K562 (cell line): ENCODE measurements around the gene VWA1. TPM values are rescaled to one million over a fixed set of nuclear protein-coding genes. Genes with fewer than 3 reads are reported as not detected.

Experiments used
- HDAC2 ChIP-seq: fragments of 450-650 bp; IDR thresholded peaks from 2 replicates; pipeline ENCODE4 v1.6.1; 2016; ENCODE audit warnings: mild to moderate bottlenecking
- MAFG ChIP-seq: fragments of 450-650 bp; conservative IDR thresholded peaks from 2 replicates; pipeline ENCODE4 v1.6.1; 2016; ENCODE audit warnings: missing genetic modification characterization, missing compliant biosample characterization
- PHTF2 ChIP-seq: fragments of 250-450 bp; sonication (Bioruptor Pico); IDR thresholded peaks from 2 replicates; pipeline ENCODE4 v1.5.0; 2021; ENCODE audit warnings: mild to moderate bottlenecking
- POLR2G ChIP-seq: fragments of 200-400 bp; formaldehyde crosslinking; IDR thresholded peaks from 2 replicates; pipeline ENCODE4 v1.6.1; 2017; ENCODE audit warnings: low read depth, mild to moderate bottlenecking, antibody characterized with exemption, low read length, moderate library complexity
- PURB ChIP-seq: sonication (generic); formaldehyde crosslinking; IDR thresholded peaks from 2 replicates; pipeline ENCODE4 v1.9.0; 2021; ENCODE audit warnings: low read depth, mild to moderate bottlenecking, missing genetic modification reagents
- SIX5 ChIP-seq, 2 experiments: IDR thresholded peaks; 2 replicates each; pipeline ENCODE4 v1.6.1; 2011; ENCODE audit warnings: low read length in 2 of 2, borderline replicate concordance in 1 of 2, low read depth in 1 of 2, mild to moderate bottlenecking in 1 of 2, moderate library complexity in 1 of 2; ENCODE audit not compliant: insufficient read depth in 1 of 2
- SNRNP70 ChIP-seq: fragments of 200-400 bp; formaldehyde crosslinking; optimal IDR thresholded peaks from 2 replicates; pipeline ENCODE3; 2017; ENCODE audit warnings: low read depth, low read length
- ZNF143 ChIP-seq: sonication (generic); formaldehyde crosslinking; IDR thresholded peaks from 2 replicates; pipeline ENCODE4 v1.9.0; 2022; ENCODE audit warnings: mild to moderate bottlenecking, missing genetic modification reagents
- ZNF253 ChIP-seq: fragments of 250-450 bp; sonication (Bioruptor Pico); conservative IDR thresholded peaks from 2 replicates; pipeline ENCODE4 v1.6.1; 2021; ENCODE audit warnings: mild to moderate bottlenecking
- ZNF347 ChIP-seq: fragments of 450-650 bp; formaldehyde crosslinking; IDR thresholded peaks from 2 replicates; pipeline ENCODE4 v1.4.0; 2020; ENCODE audit warnings: low read depth, mild to moderate bottlenecking, moderate library complexity
- ZNF76 ChIP-seq: fragments of 250-450 bp; sonication (Bioruptor Pico); IDR thresholded peaks from 2 replicates; pipeline ENCODE4 v1.4.0; 2020; ENCODE audit warnings: mild to moderate bottlenecking, moderate library complexity, borderline replicate concordance
- polyA plus RNA-seq, 8 experiments: library from polyadenylated mRNA; depleted of rRNA in 4 of 8; stranded (reverse) in 5 of 8; unstranded in 3 of 8; fragments of >200 nt; fragmentation: Nextera tagmentation in 2 of 8; fragmentation: Illumina TruSeq in 1 of 8; extraction: Ambion mirVana in 2 of 8; extraction: Trizol in 1 of 8; gene quantifications; 2 replicates each; pipeline versions ENCODE4 v1.2.1 to v1.2.3, GENCODE V29; 2011 to 2014; ENCODE audit warnings: inconsistent platforms in 1 of 8, missing spikeins in 1 of 8
- total RNA-seq, 7 experiments: library from RNA; depleted of rRNA in 6 of 7; stranded (reverse); fragments of >200 nt in 6 of 7; fragmentation: Illumina TruSeq in 2 of 7; extraction: Trizol in 2 of 7; gene quantifications; 2 replicates each; pipeline versions ENCODE4 v1.2.1 to v1.2.3, GENCODE V29; 2011 to 2021; ENCODE audit warnings: low replicate concordance in 1 of 7
- TF ChIP-seq, protein P1 (sequence below), 2 experiments: fragments of 450-650 bp; conservative IDR thresholded peaks; 2 replicates each; pipeline ENCODE4 v1.6.1; 2017; ENCODE audit warnings: mild to moderate bottlenecking in 2 of 2, moderate library complexity in 2 of 2
- TF ChIP-seq, protein P2 (sequence below): sonication (generic); formaldehyde crosslinking; IDR thresholded peaks from 2 replicates; pipeline ENCODE4 v1.8.0; 2022; ENCODE audit warnings: missing genetic modification reagents, mild to moderate bottlenecking, borderline replicate concordance
- TF ChIP-seq, protein P3 (sequence below): sonication (generic); formaldehyde crosslinking; IDR thresholded peaks from 2 replicates; pipeline ENCODE4 v1.9.0; 2022; ENCODE audit warnings: mild to moderate bottlenecking, missing genetic modification reagents
- TF ChIP-seq, protein P4 (sequence below): sonication (generic); formaldehyde crosslinking; IDR thresholded peaks from 2 replicates; pipeline ENCODE4 v1.8.0; 2023; ENCODE audit warnings: mild to moderate bottlenecking, missing genetic modification reagents
- TF ChIP-seq, protein P5 (sequence below): fragments of 250-450 bp; sonication (Bioruptor Pico); IDR thresholded peaks from 2 replicates; pipeline ENCODE4 v1.9.0; 2021; ENCODE audit warnings: mild to moderate bottlenecking
- TF ChIP-seq, protein P6 (sequence below): fragments of 250-450 bp; sonication (Bioruptor Pico); IDR thresholded peaks from 2 replicates; pipeline ENCODE4 v1.4.0; 2020; ENCODE audit warnings: mild to moderate bottlenecking, moderate library complexity

Gene VWA1
- total and polyA plus RNA-seq, 9 of the 15 experiments (the other 6 are each of a cell fraction or from before 2014, with no cell fraction given), result 0.01 to 6.4 (median 0.85) TPM

DNA sequence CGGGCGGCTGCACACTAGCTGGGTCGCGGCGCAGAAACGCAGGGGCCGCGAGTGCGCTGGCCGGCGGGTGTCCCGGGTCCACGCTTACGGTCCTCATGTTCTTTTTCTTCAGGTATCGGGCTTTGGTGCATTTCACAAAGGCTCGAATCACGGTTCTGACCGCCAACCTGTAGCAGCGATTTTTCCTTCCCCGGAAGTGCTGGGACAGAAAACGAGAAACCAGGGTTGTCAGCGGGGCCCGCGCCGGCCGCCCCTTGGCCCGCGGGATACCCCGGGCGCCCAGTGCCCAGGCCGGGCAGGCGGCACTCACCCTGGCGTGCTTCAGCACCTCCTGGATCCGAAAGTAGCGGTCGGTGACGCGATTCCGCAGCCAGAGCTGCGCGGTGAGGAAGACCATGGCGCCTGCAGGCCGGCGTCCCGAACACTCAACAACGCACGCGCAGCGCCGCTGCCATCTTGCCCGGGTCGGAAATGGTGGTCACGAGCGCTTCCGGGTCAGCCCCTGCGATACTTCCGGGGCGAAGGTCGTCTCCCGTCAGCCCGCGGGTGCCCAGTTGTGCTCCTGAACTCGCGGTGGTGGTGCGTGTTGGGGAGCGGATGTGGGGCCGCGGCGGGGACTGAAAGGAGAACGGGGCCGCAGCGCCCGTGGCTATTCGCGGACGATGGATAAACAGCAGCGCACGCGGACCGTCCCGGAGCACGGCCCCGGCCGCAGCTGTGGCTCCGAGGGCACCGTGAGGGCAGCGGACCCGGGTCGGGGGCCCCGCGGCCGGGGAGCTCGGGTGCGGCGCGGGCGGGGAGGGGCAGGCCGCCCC lies 28.5 kb upstream of the VWA1 start, which contains the start of gene MRPL20 (continued):
- TF ChIP-seq, protein P1, sequence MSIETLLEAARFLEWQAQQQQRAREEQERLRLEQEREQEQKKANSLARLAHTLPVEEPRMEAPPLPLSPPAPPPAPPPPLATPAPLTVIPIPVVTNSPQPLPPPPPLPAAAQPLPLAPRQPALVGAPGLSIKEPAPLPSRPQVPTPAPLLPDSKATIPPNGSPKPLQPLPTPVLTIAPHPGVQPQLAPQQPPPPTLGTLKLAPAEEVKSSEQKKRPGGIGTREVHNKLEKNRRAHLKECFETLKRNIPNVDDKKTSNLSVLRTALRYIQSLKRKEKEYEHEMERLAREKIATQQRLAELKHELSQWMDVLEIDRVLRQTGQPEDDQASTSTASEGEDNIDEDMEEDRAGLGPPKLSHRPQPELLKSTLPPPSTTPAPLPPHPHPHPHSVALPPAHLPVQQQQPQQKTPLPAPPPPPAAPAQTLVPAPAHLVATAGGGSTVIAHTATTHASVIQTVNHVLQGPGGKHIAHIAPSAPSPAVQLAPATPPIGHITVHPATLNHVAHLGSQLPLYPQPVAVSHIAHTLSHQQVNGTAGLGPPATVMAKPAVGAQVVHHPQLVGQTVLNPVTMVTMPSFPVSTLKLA (conservative IDR thresholded peaks at IDR 0.05), result peak; percentile 93 to 97
- TF ChIP-seq, protein P2, sequence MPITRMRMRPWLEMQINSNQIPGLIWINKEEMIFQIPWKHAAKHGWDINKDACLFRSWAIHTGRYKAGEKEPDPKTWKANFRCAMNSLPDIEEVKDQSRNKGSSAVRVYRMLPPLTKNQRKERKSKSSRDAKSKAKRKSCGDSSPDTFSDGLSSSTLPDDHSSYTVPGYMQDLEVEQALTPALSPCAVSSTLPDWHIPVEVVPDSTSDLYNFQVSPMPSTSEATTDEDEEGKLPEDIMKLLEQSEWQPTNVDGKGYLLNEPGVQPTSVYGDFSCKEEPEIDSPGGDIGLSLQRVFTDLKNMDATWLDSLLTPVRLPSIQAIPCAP (CRISPR knock-in tag), result no peak
- TF ChIP-seq, protein P3, sequence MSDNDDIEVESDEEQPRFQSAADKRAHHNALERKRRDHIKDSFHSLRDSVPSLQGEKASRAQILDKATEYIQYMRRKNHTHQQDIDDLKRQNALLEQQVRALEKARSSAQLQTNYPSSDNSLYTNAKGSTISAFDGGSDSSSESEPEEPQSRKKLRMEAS (CRISPR knock-in tag), result peak; percentile 95
- TF ChIP-seq ZNF253 (CRISPR knock-in tag), result no peak
- TF ChIP-seq ZNF143, result peak; percentile 85
- TF ChIP-seq SNRNP70, result no peak
- TF ChIP-seq, protein P4, sequence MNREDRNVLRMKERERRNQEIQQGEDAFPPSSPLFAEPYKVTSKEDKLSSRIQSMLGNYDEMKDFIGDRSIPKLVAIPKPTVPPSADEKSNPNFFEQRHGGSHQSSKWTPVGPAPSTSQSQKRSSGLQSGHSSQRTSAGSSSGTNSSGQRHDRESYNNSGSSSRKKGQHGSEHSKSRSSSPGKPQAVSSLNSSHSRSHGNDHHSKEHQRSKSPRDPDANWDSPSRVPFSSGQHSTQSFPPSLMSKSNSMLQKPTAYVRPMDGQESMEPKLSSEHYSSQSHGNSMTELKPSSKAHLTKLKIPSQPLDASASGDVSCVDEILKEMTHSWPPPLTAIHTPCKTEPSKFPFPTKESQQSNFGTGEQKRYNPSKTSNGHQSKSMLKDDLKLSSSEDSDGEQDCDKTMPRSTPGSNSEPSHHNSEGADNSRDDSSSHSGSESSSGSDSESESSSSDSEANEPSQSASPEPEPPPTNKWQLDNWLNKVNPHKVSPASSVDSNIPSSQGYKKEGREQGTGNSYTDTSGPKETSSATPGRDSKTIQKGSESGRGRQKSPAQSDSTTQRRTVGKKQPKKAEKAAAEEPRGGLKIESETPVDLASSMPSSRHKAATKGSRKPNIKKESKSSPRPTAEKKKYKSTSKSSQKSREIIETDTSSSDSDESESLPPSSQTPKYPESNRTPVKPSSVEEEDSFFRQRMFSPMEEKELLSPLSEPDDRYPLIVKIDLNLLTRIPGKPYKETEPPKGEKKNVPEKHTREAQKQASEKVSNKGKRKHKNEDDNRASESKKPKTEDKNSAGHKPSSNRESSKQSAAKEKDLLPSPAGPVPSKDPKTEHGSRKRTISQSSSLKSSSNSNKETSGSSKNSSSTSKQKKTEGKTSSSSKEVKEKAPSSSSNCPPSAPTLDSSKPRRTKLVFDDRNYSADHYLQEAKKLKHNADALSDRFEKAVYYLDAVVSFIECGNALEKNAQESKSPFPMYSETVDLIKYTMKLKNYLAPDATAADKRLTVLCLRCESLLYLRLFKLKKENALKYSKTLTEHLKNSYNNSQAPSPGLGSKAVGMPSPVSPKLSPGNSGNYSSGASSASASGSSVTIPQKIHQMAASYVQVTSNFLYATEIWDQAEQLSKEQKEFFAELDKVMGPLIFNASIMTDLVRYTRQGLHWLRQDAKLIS (CRISPR knock-in tag), result peak; percentile 92
- no peak for TF ChIP-seq PHTF2 (CRISPR knock-in tag)
- peak; percentile 82; the same call in 1 of the 2 replicates for TF ChIP-seq ZNF76 (CRISPR knock-in tag)
- TF ChIP-seq, protein P5, sequence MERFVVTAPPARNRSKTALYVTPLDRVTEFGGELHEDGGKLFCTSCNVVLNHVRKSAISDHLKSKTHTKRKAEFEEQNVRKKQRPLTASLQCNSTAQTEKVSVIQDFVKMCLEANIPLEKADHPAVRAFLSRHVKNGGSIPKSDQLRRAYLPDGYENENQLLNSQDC (CRISPR knock-in tag), result no peak
- no peak for TF ChIP-seq ZNF347 (CRISPR knock-in tag)
- TF ChIP-seq SIX5 (IDR thresholded peaks at IDR 0.05; ENCODE audit: borderline replicate concordance in 1 of 2, insufficient read depth in 1 of 2, low read depth in 1 of 2, low read length in 2 of 2), result peak; percentile 70 to 82
- TF ChIP-seq HDAC2, result 0 out of 2 replicates have a peak, but pooled peaks have one; percentile 15
- TF ChIP-seq POLR2G, result peak; percentile 100
- no peak for TF ChIP-seq PURB (CRISPR knock-in tag)
- TF ChIP-seq, protein P6, sequence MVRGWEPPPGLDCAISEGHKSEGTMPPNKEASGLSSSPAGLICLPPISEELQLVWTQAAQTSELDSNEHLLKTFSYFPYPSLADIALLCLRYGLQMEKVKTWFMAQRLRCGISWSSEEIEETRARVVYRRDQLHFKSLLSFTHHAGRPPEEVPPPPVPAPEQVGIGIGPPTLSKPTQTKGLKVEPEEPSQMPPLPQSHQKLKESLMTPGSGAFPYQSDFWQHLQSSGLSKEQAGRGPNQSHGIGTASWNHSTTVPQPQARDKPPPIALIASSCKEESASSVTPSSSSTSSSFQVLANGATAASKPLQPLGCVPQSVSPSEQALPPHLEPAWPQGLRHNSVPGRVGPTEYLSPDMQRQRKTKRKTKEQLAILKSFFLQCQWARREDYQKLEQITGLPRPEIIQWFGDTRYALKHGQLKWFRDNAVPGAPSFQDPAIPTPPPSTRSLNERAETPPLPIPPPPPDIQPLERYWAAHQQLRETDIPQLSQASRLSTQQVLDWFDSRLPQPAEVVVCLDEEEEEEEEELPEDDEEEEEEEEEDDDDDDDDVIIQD (CRISPR knock-in tag), result 0 out of 2 replicates have a peak, but pooled peaks have one; percentile 12
- no peak for TF ChIP-seq MAFG (tag)
